Neural cell (in vitro differentiated cells): ENCODE data around the gene ACVR1. TPM values are rescaled to one million over a fixed set of nuclear protein-coding genes. Genes with fewer than 3 reads are reported as not detected.

ENCODE experiments used
- H2AFZ ChIP-seq: fragments of 200-600, 300-800 bp; sonication (generic), shearing (Covaris generic); 2 replicates; pipeline ENCODE4 v1.6.0; 2014; ENCODE audit warnings: low read depth, mild to moderate bottlenecking, antibody characterized with exemption, low read length, moderate library complexity
- H3F3A ChIP-seq: fragments of 200-600 bp; shearing (Covaris generic); 2 replicates; pipeline ENCODE4 v1.6.1; 2016; ENCODE audit warnings: mild to moderate bottlenecking, moderate library complexity, mixed read lengths, antibody characterized with exemption, low read length; ENCODE audit not compliant: insufficient read depth, poor library complexity, severe bottlenecking
- H3K27ac ChIP-seq: fragments of 200-600, 300-800 bp; sonication (generic), shearing (Covaris generic); 2 replicates; pipeline ENCODE4 v1.5.1; 2014; ENCODE audit warnings: mild to moderate bottlenecking, low read length, moderate library complexity
- H3K27me3 ChIP-seq: fragments of 300-800, 200-600 bp; sonication (generic), shearing (Covaris generic); 2 replicates; pipeline ENCODE4 v1.6.0; 2014; ENCODE audit warnings: mild to moderate bottlenecking, low read depth, low read length, moderate library complexity; ENCODE audit not compliant: insufficient read depth
- H3K36me3 ChIP-seq: fragments of 300-800, 200-600 bp; sonication (generic), shearing (Covaris generic); 2 replicates; pipeline ENCODE4 v1.5.1; 2014; ENCODE audit warnings: mild to moderate bottlenecking, antibody characterized with exemption, low read length, moderate library complexity; ENCODE audit not compliant: insufficient read depth
- H3K4me2 ChIP-seq: fragments of 300-800, 200-600 bp; sonication (generic), shearing (Covaris generic); 2 replicates; pipeline ENCODE4 v1.6.0; 2014; ENCODE audit warnings: mild to moderate bottlenecking, low read length
- H3K4me3 ChIP-seq: fragments of 300-800, 200-600 bp; sonication (generic), shearing (Covaris generic); 2 replicates; pipeline ENCODE4 v1.5.1; 2014; ENCODE audit warnings: mild to moderate bottlenecking, low read length, moderate library complexity
- H3K79me2 ChIP-seq: fragments of 200-600 bp; shearing (Covaris generic); replicated peaks from 2 replicates; pipeline ENCODE4 v1.6.0; 2014; ENCODE audit warnings: mild to moderate bottlenecking, low read length, moderate library complexity; ENCODE audit not compliant: insufficient read depth
- H3K9ac ChIP-seq: fragments of 300-800, 200-600 bp; sonication (generic), shearing (Covaris generic); 2 replicates; pipeline ENCODE4 v1.6.1; 2016; ENCODE audit warnings: mild to moderate bottlenecking, low read length, mixed read lengths
- H3K9me2 ChIP-seq: fragments of 200-600 bp; shearing (Covaris generic); 2 replicates; pipeline ENCODE4 v1.6.1; 2016; ENCODE audit warnings: mild to moderate bottlenecking, low read length, mixed read lengths; ENCODE audit not compliant: insufficient read depth
- H3K9me3 ChIP-seq: fragments of 200-600, 300-800 bp; sonication (generic), shearing (Covaris generic); 2 replicates; pipeline ENCODE4 v1.6.1; 2016; ENCODE audit warnings: mild to moderate bottlenecking, mixed run types, low read length, moderate library complexity, mixed read lengths
- H4K20me1 ChIP-seq: fragments of 200-600 bp; shearing (Covaris generic); 2 replicates; pipeline ENCODE4 v1.6.1; 2016; ENCODE audit warnings: mild to moderate bottlenecking, mixed run types; ENCODE audit not compliant: insufficient read depth
- EP300 ChIP-seq: fragments of 450-650 bp; conservative IDR thresholded peaks from 2 replicates; pipeline ENCODE4 v1.6.1; 2014; ENCODE audit warnings: antibody characterized with exemption, mild to moderate bottlenecking, moderate library complexity; ENCODE audit not compliant: poor library complexity, severe bottlenecking
- EZH2 ChIP-seq: fragments of 200-600, 300-800 bp; shearing (Covaris generic), sonication (generic); IDR thresholded peaks from 2 replicates; pipeline ENCODE4 v1.6.1; 2014; ENCODE audit warnings: antibody characterized with exemption, low read length, borderline replicate concordance, mild to moderate bottlenecking; ENCODE audit not compliant: insufficient read depth, poor library complexity, severe bottlenecking
- MXI1 ChIP-seq: fragments of 450-650 bp; conservative IDR thresholded peaks from 2 replicates; pipeline ENCODE4 v1.6.1; 2014; ENCODE audit warnings: antibody characterized with exemption, mild to moderate bottlenecking; ENCODE audit not compliant: poor library complexity, severe bottlenecking
- POLR2AphosphoS5 ChIP-seq: IDR thresholded peaks from 2 replicates; pipeline ENCODE4 v1.6.1; 2012
- RAD21 ChIP-seq: fragments of 450-650 bp; conservative IDR thresholded peaks from 2 replicates; pipeline ENCODE4 v1.6.1; 2014; ENCODE audit warnings: antibody characterized with exemption, mild to moderate bottlenecking, moderate library complexity
- SMC3 ChIP-seq: fragments of 450-650 bp; conservative IDR thresholded peaks from 2 replicates; pipeline ENCODE4 v1.6.1; 2014; ENCODE audit warnings: antibody characterized with exemption, mild to moderate bottlenecking, moderate library complexity; ENCODE audit not compliant: poor library complexity
- TAF1 ChIP-seq: IDR thresholded peaks from 2 replicates; pipeline ENCODE4 v1.6.1; 2012; ENCODE audit warnings: low read depth
- polyA plus RNA-seq: library from polyadenylated mRNA; depleted of rRNA; stranded (reverse); fragments of >200 nt; gene quantifications from 2 replicates; pipeline ENCODE4 v1.2.3, GENCODE V29; 2014
- TF ChIP-seq, protein P1 (sequence below): IDR thresholded peaks from 2 replicates; pipeline ENCODE4 v1.6.1; 2012; ENCODE audit warnings: borderline replicate concordance
- TF ChIP-seq, protein P2 (sequence below): fragments of 450-650 bp; IDR thresholded peaks from 2 replicates; pipeline ENCODE4 v1.5.1; 2014; ENCODE audit warnings: antibody characterized with exemption, mild to moderate bottlenecking, moderate library complexity; ENCODE audit not compliant: poor library complexity, severe bottlenecking

The ACVR1 gene
- polyA plus RNA-seq, 1 donor from 2014 or later = 4.0 TPM

DNA sequence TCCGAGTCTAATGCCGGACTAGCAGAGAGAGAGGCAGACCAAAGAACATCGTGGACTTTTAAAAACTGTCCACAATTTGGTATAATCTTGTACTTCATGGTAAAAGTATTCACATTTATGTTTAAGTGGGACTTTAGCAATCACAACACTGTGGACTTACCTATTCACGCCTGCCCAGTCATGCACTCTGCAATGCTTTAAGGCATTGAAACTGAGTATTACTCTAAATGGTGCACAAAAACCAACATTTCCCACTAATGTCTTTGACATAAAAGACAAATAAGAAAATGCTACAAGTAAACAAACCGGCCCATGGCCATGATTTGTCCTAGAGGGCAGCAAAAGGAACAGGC, 91.3 kb downstream of the ACVR1 start:
- Histone ChIP-seq H3K27ac (no peak overlapping the region), H2AFZ (no peak overlapping the region), H3K4me3 (no peak overlapping the region), H4K20me1 (no peaks in the 10 kb centered on the region), H3K9ac (no peak overlapping the region), H3K79me2 (no peaks in the 10 kb centered on the region), H3K9me2 (no peaks in the 10 kb centered on the region), H3F3A (no peaks in the 10 kb centered on the region), H3K27me3 (no peaks in the 10 kb centered on the region), H3K9me3 (no peaks in the 10 kb centered on the region), H3K4me2 (no peak overlapping the region), H3K36me3 (no peaks in the 10 kb centered on the region)
- TF ChIP-seq RAD21 (no peak), EZH2 (no peak), SMC3 (no peak), TAF1 (no peak), MXI1 (no peak), EP300 (no peak), POLR2AphosphoS5 (no peak)
- TF ChIP-seq, protein P1, sequence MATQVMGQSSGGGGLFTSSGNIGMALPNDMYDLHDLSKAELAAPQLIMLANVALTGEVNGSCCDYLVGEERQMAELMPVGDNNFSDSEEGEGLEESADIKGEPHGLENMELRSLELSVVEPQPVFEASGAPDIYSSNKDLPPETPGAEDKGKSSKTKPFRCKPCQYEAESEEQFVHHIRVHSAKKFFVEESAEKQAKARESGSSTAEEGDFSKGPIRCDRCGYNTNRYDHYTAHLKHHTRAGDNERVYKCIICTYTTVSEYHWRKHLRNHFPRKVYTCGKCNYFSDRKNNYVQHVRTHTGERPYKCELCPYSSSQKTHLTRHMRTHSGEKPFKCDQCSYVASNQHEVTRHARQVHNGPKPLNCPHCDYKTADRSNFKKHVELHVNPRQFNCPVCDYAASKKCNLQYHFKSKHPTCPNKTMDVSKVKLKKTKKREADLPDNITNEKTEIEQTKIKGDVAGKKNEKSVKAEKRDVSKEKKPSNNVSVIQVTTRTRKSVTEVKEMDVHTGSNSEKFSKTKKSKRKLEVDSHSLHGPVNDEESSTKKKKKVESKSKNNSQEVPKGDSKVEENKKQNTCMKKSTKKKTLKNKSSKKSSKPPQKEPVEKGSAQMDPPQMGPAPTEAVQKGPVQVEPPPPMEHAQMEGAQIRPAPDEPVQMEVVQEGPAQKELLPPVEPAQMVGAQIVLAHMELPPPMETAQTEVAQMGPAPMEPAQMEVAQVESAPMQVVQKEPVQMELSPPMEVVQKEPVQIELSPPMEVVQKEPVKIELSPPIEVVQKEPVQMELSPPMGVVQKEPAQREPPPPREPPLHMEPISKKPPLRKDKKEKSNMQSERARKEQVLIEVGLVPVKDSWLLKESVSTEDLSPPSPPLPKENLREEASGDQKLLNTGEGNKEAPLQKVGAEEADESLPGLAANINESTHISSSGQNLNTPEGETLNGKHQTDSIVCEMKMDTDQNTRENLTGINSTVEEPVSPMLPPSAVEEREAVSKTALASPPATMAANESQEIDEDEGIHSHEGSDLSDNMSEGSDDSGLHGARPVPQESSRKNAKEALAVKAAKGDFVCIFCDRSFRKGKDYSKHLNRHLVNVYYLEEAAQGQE = no peak
- TF ChIP-seq, protein P2, sequence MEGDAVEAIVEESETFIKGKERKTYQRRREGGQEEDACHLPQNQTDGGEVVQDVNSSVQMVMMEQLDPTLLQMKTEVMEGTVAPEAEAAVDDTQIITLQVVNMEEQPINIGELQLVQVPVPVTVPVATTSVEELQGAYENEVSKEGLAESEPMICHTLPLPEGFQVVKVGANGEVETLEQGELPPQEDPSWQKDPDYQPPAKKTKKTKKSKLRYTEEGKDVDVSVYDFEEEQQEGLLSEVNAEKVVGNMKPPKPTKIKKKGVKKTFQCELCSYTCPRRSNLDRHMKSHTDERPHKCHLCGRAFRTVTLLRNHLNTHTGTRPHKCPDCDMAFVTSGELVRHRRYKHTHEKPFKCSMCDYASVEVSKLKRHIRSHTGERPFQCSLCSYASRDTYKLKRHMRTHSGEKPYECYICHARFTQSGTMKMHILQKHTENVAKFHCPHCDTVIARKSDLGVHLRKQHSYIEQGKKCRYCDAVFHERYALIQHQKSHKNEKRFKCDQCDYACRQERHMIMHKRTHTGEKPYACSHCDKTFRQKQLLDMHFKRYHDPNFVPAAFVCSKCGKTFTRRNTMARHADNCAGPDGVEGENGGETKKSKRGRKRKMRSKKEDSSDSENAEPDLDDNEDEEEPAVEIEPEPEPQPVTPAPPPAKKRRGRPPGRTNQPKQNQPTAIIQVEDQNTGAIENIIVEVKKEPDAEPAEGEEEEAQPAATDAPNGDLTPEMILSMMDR = no peak

DNA sequence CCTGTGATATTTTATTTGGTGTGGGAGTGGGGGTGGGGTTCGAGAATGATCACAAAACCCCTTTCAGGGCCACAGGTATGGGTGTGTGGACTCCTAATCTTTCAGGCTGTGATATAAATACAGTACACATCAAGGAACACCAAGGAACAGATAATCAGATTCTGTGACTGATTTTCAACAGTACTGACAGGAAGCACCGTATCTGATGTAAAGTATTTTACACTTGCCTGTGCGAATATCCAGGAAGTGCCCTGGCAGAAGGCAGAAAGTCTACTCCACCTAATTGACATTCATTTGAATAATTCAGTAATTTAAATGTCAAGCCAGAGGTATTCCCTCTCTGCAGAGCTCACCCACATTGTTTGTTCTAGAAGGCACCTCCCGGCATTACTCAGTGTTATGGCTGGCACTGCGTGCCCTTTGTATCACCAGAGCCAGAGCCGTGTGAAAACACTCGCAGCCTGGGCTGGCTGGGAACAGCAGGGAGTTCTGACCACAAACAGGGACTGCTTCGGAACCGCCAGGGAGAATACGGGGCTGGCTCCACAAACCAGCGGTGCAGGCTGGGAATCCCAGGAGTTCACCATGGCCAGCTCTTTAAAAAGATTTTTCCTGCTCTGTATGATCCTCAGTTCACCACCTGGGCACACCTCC, 91.8 kb downstream of the ACVR1 start:
- Histone ChIP-seq H2AFZ (no peak overlapping the region), H3K9ac (no peak overlapping the region), H3F3A (no peaks in the 10 kb centered on the region), H3K79me2 (no peaks in the 10 kb centered on the region), H3K9me3 (no peaks in the 10 kb centered on the region), H3K4me2 (no peak overlapping the region), H3K9me2 (no peaks in the 10 kb centered on the region), H3K4me3 (no peak overlapping the region), H3K36me3 (no peaks in the 10 kb centered on the region), H3K27me3 (no peaks in the 10 kb centered on the region), H4K20me1 (no peaks in the 10 kb centered on the region), H3K27ac (no peak overlapping the region)
- TF ChIP-seq TAF1 (no peak), EP300 (no peak)

DNA sequence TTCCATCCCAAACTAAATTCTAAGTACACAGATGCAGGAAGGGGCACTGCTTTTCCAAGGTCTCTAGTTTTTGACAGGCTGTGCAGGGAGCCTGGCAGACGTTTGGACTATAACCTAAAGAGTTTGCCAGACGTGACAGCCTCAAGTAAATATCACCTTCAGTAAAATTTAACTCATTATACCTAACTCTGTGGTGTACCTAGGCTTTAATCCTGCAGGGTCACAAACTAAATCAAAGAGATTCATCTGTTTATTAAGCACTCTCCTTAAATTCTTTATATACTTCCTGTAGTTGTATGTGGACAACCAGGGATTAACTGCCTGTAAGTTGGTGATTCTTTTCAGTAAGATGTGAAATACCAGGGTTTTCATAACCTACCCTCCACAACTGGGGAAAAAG, 92.9 kb downstream of the ACVR1 start:
- Histone ChIP-seq H3K9me3 (no peaks in the 10 kb centered on the region), H3K9ac (no peak overlapping the region), H3K36me3 (no peaks in the 10 kb centered on the region), H4K20me1 (no peaks in the 10 kb centered on the region), H3K27ac (no peak overlapping the region), H3K79me2 (no peaks in the 10 kb centered on the region), H2AFZ (no peak overlapping the region), H3K4me3 (no peak overlapping the region), H3K9me2 (no peaks in the 10 kb centered on the region), H3K27me3 (no peaks in the 10 kb centered on the region), H3K4me2 (no peak overlapping the region), H3F3A (no peaks in the 10 kb centered on the region)
- no peak for TF ChIP-seq SMC3
- TF ChIP-seq POLR2AphosphoS5 = no peak
- TF ChIP-seq MXI1 = no peak
- TF ChIP-seq, protein P2 = no peak
- TF ChIP-seq TAF1 = no peak
- no peak for TF ChIP-seq EP300
- no peak for TF ChIP-seq EZH2
- TF ChIP-seq, protein P1 = no peak
